NCI-H446 treated with DMSO at 0.1 percent for 48 hours (cell line): ENCODE results near the gene DNASE1L3.

Source experiments
- DNase-seq: peaks from one replicate; lab custom pipeline; 2025; lab: John Stamatoyannopoulos, UW

Gene DNASE1L3

DNA sequence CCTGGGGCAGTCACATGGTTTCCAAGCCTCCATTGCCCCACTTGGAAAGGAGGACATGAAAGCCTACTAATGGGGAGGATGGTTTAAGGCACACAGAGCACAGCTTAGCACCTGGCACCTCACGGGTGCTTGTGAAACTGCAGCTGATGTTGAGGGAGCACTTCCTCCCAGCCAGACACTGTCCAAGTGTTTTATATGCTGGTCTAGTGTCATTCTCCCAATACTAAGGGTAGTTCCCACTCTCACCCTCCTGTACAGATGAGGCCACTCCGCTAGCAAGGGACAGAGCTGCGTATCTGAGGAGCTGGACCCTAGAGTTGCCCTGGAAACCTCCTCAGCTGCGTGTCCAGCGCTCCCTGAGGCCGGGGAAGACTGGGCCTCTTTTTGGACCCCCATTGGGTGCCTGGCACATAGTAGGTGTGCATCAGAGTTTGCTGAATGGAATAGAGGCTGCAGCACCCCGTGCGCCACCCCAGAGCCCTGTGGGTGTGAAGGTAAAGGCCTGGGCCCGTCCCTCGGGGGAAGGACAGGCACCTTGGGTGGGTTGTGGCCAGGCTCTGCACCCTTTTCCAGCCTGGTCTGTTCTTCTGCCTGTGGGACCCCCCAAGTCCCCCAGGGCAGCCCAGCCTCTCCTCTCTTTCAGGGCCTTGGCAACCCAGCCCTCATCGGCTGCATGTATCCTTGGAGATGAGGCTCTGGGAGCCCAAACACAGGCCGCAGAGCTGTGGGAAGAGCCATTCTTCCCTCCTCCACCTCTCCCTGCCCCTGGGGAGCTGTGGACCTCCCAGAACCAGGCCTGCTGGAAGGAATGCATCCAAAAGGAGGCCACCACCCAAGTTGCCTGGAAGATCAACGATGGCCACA, 31.3 kb downstream of the DNASE1L3 start:
- DNase-seq, result no peak

- DNase-seq, result no peak
These were observed 32.1 kb downstream of the DNASE1L3 start for GRCh38 chr3:58178528-58179234.

DNA sequence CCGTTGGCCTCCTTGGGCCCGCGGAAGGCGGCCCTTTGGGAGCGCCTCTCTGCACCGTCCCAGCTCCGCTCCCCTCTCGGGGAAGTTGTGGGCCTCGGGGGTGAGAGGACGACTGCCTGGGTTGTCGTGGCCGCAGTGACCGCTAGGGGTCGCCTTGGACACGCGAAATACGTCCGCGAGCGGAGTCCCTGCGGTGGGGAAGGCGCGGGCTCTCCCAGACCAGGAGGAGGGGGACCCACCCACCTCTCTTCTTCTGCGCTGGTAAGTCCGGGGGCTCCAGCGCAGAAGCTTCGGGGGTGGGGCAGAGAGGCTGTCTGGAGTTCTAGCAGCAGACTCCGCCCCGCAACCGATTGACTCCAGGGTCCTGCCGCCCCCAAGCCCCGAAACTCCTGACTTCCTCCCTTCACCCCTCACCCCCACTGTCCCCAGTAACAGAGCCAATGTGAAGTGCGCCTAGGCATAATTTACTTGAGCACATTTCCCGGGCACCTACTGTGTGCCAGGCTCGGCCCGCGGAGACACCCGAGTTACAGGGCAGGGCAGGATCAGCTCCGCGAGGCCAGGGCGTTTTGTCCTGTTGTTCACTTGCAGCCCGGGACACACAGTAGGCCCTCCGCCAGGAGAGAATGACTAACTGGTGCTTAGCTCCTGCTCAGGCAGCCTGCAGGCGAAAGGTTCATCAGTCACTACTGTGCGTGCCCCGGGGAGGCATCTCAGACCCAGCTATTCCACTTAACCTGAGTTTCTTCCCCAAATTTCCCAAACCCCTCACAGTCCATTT, 32.8 kb downstream of the DNASE1L3 start:
- DNase-seq, result no peak

GRCh38 chr3:58176827-58177489, 33.8 kb downstream of the DNASE1L3 start:
- DNase-seq, result no peak

GRCh38 chr3:58176185-58176530, 34.6 kb downstream of the DNASE1L3 start:
- no peak for DNase-seq

GRCh38 chr3:58175437-58176184, 35.2 kb downstream of the DNASE1L3 start:
- DNase-seq, result no peak

GRCh38 chr3:58175187-58175436, 35.7 kb downstream of the DNASE1L3 start:
- no peak for DNase-seq

DNA sequence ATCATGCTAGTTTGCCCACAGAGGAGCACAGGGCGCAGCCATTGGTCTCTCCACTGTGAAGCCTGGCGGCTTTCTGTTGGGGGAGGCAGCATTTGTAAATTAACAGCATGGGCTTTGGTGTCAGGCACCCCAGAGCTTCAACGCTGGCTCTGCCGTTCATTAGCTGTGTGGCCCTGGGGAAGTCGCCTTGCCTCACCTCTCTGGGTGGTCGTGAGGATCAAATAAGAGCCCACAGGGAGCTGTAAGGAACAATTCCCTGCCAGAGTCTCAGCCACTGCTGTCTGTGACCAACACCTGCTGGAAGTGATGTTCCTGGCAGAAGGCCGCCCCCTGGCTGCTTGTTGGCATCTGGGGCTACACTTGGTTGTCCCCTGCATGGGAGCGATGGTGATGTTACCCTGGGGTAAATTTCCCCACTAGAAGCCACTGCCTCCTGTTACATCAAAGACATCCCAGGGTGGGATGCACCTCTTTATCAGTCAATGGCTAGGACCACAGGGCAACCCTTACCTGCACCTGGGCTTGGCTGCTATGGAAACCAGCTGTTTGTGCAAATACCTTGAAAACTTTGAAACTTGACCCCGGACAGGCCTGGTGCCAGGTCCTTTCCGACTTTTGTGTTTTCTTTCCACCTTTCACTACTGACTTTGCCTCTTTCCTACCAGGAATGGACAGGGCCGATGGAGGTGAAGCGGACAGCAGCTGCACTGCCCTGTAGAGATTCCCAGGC, 36.9 kb downstream of the DNASE1L3 start:
- DNase-seq, result no peak

DNA sequence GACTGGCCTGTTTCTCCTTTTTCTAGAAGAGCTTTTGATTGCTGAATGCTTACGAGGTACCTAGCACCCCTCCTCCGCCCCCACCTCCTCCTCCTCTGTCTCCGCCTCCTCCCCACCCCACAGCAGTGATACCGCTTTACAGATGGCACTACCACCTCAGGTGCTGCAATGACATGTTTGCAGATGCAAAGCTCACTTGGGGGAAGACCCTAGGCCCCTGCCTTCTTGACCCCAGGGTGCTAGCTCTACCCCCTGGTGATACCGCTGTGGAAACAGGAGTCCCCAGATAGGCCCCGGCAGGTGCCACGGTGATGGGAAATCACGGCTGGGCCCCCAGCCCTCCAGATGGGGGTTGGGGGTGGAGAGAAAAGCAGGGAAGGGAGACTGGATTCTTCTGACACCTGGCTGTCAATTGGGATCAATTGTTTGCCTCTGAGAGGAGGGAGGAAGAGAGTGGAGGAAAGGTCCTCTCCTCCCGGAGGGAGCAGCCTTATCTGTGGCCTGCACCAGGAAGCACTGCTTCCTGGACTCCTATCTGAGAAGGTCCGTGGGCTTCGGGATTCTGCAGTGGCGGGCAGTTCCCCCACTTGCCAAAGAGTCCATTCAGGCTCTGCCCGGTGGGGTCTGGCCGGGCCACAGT, 37.6 kb downstream of the DNASE1L3 start:
- DNase-seq, result no peak

DNA sequence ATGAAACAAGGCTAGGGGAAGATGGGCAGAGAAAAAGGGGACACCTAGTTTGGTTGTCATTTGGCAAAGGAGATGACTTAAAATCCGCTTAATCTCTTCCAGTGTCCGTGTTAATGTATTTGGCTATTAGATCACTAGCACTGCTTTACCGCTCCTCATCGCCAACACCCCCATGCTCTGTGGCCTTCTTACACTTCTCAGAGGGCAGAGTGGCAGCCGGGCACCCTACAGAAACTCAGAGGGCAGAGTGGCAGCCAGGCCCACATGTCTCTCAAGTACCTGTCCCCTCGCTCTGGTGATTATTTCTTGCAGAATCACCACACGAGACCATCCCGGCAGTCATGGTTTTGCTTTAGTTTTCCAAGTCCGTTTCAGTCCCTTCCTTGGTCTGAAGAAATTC, 39.6 kb downstream of the DNASE1L3 start:
- DNase-seq, result no peak

- DNase-seq, result no peak
These were observed 40.4 kb downstream of the DNASE1L3 start for GRCh38 chr3:58170376-58170775.

- DNase-seq, result no peak
These were observed 41.4 kb downstream of the DNASE1L3 start for GRCh38 chr3:58169371-58169770.

GRCh38 chr3:58168498-58168897, 42.3 kb downstream of the DNASE1L3 start:
- DNase-seq, result no peak

DNA sequence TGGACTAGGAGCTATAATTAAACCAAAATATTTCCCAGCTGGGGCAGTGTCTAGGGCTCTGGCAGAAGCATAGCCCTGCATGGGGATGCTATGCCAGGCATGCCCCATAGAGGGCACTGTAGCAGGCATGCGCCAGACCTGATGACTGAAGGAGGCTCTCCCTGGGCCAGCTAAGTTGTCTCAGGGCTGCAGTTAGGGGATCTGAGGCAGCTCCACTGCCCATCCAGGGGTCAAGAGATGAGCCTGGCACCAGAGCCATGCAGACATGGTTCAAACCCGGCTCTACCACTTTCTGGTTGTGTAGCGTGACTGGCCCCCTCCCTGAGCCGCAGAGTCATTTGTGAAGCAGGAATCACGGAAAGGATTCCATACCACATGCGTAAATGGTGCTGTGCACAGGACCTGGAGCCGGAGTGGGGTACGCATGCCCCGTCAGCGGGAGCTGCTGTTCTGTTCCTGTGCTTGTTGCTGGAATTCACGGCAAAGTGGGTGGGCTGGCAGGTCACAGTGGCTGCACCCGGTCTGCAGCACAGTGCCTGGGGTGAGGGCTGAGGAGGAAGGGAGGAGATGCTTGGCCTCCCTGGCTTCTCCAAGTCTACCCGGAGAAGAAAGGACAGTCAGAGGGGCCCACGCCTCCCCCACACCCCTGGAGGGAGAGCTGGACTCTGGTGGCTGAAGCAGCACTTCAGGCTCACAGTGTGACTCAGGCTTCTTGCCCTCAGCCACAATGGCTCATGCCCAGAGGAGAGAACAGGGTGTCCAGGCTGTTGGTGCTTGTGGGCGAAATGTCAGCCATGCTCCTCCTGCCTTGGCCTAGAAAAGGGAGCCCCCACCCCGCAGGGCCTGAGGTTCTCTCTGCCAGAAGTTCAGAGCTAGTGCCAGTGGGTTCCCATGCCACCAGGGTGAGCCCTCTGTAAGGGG, 43.1 kb downstream of the DNASE1L3 start:
- DNase-seq, result no peak

DNA sequence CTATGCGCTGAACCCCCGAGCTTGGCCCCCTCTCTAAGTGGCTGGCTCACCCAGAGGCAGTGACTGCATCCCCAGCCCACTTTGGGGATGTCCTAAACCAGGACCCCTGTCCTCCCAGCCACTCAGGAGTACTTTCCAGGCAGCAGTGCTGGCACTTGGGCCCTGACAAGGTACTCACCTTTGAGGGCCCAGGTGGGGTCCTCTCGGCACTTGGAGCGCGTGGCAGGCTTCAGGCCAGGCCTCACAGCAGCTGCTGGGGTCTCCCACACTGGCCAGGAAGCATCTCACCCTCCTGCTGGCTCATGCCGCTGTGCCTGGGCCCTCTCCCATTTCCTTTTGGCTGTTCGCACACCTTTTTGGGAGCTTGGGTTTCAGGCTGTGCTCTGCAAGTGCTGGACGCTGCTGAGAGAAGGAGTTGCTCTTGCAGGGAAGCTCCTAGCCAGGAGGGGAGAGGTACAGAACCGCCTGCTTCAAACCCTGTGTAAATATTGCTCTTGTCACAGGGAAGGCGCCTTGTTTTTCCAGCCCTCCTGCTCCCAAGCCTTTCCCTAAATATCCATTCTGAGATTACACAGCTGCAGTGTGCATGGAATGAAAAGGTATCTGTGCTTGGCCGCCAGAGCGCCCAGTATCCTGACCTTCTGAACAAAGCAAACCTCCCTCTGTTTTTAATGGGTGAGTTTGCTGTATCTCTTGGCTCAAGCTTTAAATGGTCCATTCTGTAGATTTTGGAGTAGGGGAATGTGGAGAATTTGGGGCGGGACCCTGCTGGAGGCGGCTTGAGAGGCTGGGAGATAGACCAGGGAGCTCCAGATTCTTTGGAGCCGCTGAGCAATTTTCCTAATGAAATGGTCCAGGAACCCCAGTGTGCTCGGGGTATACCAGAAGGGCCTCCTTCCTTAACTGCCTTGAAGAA, 45.6 kb downstream of the DNASE1L3 start:
- no peak for DNase-seq

DNA sequence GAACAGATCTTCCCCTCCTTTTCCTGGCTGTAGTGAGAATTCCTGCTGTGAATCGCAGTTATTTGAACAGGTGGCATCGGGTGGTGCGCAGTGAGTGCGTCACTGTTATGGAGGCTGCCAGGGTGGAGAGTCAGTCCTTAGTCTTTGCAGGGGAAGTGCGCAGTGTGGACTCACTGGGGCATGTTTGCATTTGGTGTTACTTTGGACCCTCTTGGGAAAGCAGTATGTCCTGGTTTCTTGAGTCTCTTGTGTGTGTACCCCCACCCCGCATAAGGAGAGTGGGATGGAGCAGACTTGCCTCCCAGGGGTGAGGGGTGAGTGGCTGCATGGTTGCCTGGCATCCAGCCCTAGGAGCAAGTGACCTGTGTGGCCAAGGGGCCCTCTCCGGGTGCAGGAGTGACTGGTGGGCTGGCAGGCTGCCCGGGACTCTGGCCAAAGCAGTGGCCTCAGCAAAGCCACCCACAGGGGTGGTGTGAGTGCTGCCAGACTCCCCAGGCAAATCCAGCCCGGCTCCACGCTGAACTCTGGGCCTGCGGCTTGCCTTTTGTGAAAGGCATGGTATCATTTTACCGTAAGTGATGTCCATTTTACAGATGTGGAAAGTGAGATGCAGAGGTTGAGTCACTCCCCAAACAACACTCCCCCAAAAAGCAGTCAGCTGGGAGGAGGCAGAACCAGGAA, 46.4 kb downstream of the DNASE1L3 start:
- peak; percentile 52 for DNase-seq

DNA sequence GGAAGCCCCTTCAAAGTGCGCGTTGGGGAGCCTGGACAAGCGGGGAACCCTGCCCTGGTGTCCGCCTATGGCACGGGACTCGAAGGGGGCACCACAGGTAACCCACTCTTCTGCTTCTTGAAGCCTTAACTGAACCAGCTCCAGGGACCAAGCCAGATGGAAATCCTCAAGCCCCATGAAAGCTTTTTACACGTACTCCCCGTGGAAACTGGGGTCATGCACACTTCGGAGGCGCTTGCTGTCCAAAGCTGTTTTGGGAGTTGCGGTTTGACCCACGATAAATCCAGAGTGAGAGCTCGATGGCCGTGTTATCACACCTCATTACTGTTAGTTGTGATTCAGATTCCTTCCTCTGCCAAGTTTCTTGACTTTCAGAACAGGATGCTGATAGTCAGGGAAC, 47.5 kb downstream of the DNASE1L3 start:
- DNase-seq, result no peak
